H9 (cell line): ENCODE measurements around the gene CEBPG. TPM values are rescaled to one million over a fixed set of nuclear protein-coding genes. Genes with fewer than 3 reads are reported as not detected.

Source experiments
- DNase-seq: peaks from one replicate; pipeline ENCODE4 v3.0.0-alpha.2; 2017
- H2AFZ ChIP-seq: one replicate; pipeline ENCODE4 v1.6.1; 2013; ENCODE audit warnings: mild to moderate bottlenecking, low read length, control low read depth, moderate library complexity
- H2AK5ac ChIP-seq: 2 replicates; pipeline ENCODE4 v1.6.1; 2013; ENCODE audit warnings: low read length, control low read depth, mixed read lengths; ENCODE audit not compliant: insufficient read length
- H2BK120ac ChIP-seq: one replicate; pipeline ENCODE4 v1.6.1; 2013; ENCODE audit warnings: low read depth, mild to moderate bottlenecking, low read length, control low read depth, inconsistent platforms; ENCODE audit not compliant: poor library complexity, severe bottlenecking
- H2BK12ac ChIP-seq: 2 replicates; pipeline ENCODE4 v1.6.1; 2013; ENCODE audit warnings: low read length, control low read depth, mixed read lengths, low read depth; ENCODE audit not compliant: insufficient read length
- H2BK15ac ChIP-seq: 2 replicates; pipeline ENCODE4 v1.6.1; 2013; ENCODE audit warnings: low read depth, low read length, control low read depth
- H2BK20ac ChIP-seq: one replicate; pipeline ENCODE4 v1.6.1; 2013; ENCODE audit warnings: low read depth, mild to moderate bottlenecking, low read length, control low read depth, inconsistent platforms; ENCODE audit not compliant: poor library complexity, severe bottlenecking
- H2BK5ac ChIP-seq: 2 replicates; pipeline ENCODE4 v1.6.1; 2013; ENCODE audit warnings: low read length, control low read depth, mixed read lengths; ENCODE audit not compliant: insufficient read length
- H3K14ac ChIP-seq: 2 replicates; pipeline ENCODE4 v1.6.1; 2013; ENCODE audit warnings: low read length, control low read depth; ENCODE audit not compliant: insufficient read depth
- H3K18ac ChIP-seq: 2 replicates; pipeline ENCODE4 v1.6.1; 2013; ENCODE audit warnings: low read depth, mild to moderate bottlenecking, mixed read lengths, low read length, control low read depth; ENCODE audit not compliant: insufficient read length
- H3K23ac ChIP-seq: 2 replicates; pipeline ENCODE4 v1.6.1; 2013; ENCODE audit warnings: low read length, control low read depth, mixed read lengths, low read depth; ENCODE audit not compliant: insufficient read length
- H3K23me2 ChIP-seq: 2 replicates; pipeline ENCODE4 v1.6.1; 2013; ENCODE audit warnings: low read depth, mild to moderate bottlenecking, mixed read lengths, low read length, control low read depth; ENCODE audit not compliant: insufficient read length, poor library complexity, severe bottlenecking
- H3K27ac ChIP-seq: 2 replicates; pipeline ENCODE4 v1.5.1; 2013; ENCODE audit warnings: low read length, control low read depth, mixed read lengths, low read depth; ENCODE audit not compliant: insufficient read length
- H3K27me3 ChIP-seq: 2 replicates; pipeline ENCODE4 v1.6.1; 2013; ENCODE audit warnings: low read length, control low read depth, inconsistent platforms; ENCODE audit not compliant: insufficient read depth
- H3K4ac ChIP-seq: 2 replicates; pipeline ENCODE4 v1.6.1; 2013; ENCODE audit warnings: low read depth, mild to moderate bottlenecking, control low read depth, inconsistent platforms, low read length, moderate library complexity
- H3K4me1 ChIP-seq: 2 replicates; pipeline ENCODE4 v1.6.1; 2013; ENCODE audit warnings: low read length, control low read depth, inconsistent platforms; ENCODE audit not compliant: insufficient read depth
- H3K4me2 ChIP-seq: 2 replicates; pipeline ENCODE4 v1.6.1; 2013; ENCODE audit warnings: low read length, control low read depth, mixed read lengths; ENCODE audit not compliant: insufficient read length, insufficient read depth
- H3K56ac ChIP-seq: 2 replicates; pipeline ENCODE4 v1.6.1; 2013; ENCODE audit warnings: low read depth, mild to moderate bottlenecking, mixed read lengths, low read length, control low read depth; ENCODE audit not compliant: insufficient read length
- H3K79me1 ChIP-seq: 2 replicates; pipeline ENCODE4 v1.6.1; 2013; ENCODE audit warnings: low read depth, mild to moderate bottlenecking, moderate library complexity, low read length, control low read depth, inconsistent platforms; ENCODE audit not compliant: insufficient read depth, poor library complexity, severe bottlenecking
- H3K79me2 ChIP-seq: 2 replicates; pipeline ENCODE4 v1.6.1; 2013; ENCODE audit warnings: low read length, control low read depth, inconsistent platforms; ENCODE audit not compliant: insufficient read depth
- H3K9ac ChIP-seq: 2 replicates; pipeline ENCODE4 v1.6.1; 2013; ENCODE audit warnings: low read length, control low read depth, mixed read lengths; ENCODE audit not compliant: insufficient read length; ENCODE audit errors: extremely low read depth
- H3K9me3 ChIP-seq: one replicate; pipeline ENCODE4 v1.6.1; 2013; ENCODE audit warnings: low read depth, low read length, inconsistent platforms; ENCODE audit not compliant: control insufficient read depth
- H3T11ph ChIP-seq: one replicate; pipeline ENCODE4 v1.6.1; 2013; ENCODE audit warnings: mild to moderate bottlenecking, low read length, control low read depth, inconsistent platforms
- H4K20me1 ChIP-seq: one replicate; pipeline ENCODE4 v1.6.1; 2013; ENCODE audit not compliant: control insufficient read depth, insufficient read length, insufficient read depth
- H4K5ac ChIP-seq: 2 replicates; pipeline ENCODE4 v1.6.1; 2013; ENCODE audit warnings: low read depth, mild to moderate bottlenecking, mixed read lengths, low read length, control low read depth; ENCODE audit not compliant: insufficient read length
- H4K8ac ChIP-seq: replicated peaks from 2 replicates; pipeline ENCODE4 v1.6.1; 2013; ENCODE audit warnings: low read length, control low read depth, mixed read lengths, low read depth; ENCODE audit not compliant: insufficient read length
- H4K91ac ChIP-seq: 2 replicates; pipeline ENCODE4 v1.6.1; 2013; ENCODE audit warnings: low read depth, mild to moderate bottlenecking, moderate library complexity, mixed read lengths, low read length, control low read depth; ENCODE audit not compliant: insufficient read length
- H3K27ac Mint-ChIP-seq, 3 experiments: 2 replicates in 2 of 3; 3 replicates in 1 of 3; pipeline ENCODE4 v1.8.0; 2020 to 2021; ENCODE audit warnings: mixed read lengths in 3 of 3, mild to moderate bottlenecking in 1 of 3, moderate library complexity in 1 of 3
- H3K27me3 Mint-ChIP-seq: 2 replicates; pipeline ENCODE4 v1.8.0; 2021; ENCODE audit warnings: low read depth, mild to moderate bottlenecking, moderate library complexity, mixed read lengths
- H3K36me3 Mint-ChIP-seq, 3 experiments: 2 replicates in 2 of 3; 3 replicates in 1 of 3; pipeline ENCODE4 v1.8.0; 2020 to 2021; ENCODE audit warnings: low read depth in 3 of 3, mixed read lengths in 3 of 3; ENCODE audit not compliant: insufficient read depth in 1 of 3
- H3K4me1 Mint-ChIP-seq, 2 experiments: 2 replicates each; pipeline ENCODE4 v1.8.0; 2020; ENCODE audit warnings: mixed read lengths in 2 of 2
- H3K4me3 Mint-ChIP-seq, 2 experiments: 2 replicates in 1 of 2; 3 replicates in 1 of 2; pipeline ENCODE4 v1.8.0; 2020 to 2021; ENCODE audit warnings: mild to moderate bottlenecking in 2 of 2, mixed read lengths in 2 of 2, moderate library complexity in 1 of 2
- H3K9me3 Mint-ChIP-seq, 2 experiments: 2 replicates in 1 of 2; 3 replicates in 1 of 2; pipeline ENCODE4 v1.8.0; 2020; ENCODE audit warnings: mild to moderate bottlenecking in 2 of 2, mixed read lengths in 2 of 2, moderate library complexity in 1 of 2
- whole genome bisulfite sequencing: extraction: QIAGEN DNeasy Blood & Tissue Kit; methylation state at CpG from one replicate; pipeline ENCODE4 v1.1.7; 2013; ENCODE audit warnings: missing lambda C conversion rate, low lambda C conversion rate, mixed read lengths; ENCODE audit not compliant: insufficient read length; ENCODE audit errors: extremely low coverage; 5-methylcytosine and 5-hydroxymethylcytosine counted together
- total RNA-seq: library from RNA; stranded (reverse); gene quantifications from 2 replicates; pipeline ENCODE4 v1.2.1, GENCODE V29; 2021
- TF ChIP-seq, protein P1 (sequence below): fragments of 200-600 bp; sonication (generic); conservative IDR thresholded peaks from 3 replicates; pipeline ENCODE4 v1.8.0; 2021; ENCODE audit warnings: antibody characterized with exemption, mild to moderate bottlenecking

The CEBPG gene
- total RNA-seq, 1 experiment from 2014 or later, result 33.7 TPM

DNA sequence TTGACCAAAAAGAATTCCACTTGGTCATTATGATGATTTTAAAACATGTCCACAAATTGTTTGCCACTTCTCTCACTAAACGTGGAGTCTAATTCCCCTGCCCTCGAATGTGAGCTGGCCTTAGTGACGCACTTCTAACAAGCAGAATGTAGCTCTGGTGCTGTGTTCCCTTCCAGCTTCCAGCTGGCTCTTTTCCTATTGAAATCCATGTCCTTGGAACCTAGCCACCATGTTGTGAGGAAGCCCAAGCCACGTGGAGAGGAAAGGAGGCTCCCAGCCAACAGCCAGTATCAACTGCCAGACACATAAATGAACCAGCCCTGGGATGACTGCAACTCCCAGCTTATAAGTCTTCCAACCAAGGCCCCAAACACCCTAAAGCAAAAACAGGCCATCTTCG, 47.6 kb upstream of the CEBPG start:
- no peak overlapping the region for H3K4ac ChIP-seq
- H3K27ac Mint-ChIP-seq, result no peak overlapping the region
- no peak overlapping the region for H3K4me2 ChIP-seq
- H3K4me3 Mint-ChIP-seq, result no peak overlapping the region
- no peak overlapping the region for H3K56ac ChIP-seq
- no peak overlapping the region for H3K9ac ChIP-seq
- H3K36me3 Mint-ChIP-seq, result peaks cover 4 to 8% (median 4%) of the 10 kb centered on the region in 3 experiments; a peak in 6 of 7 replicates
- no peaks in the 10 kb centered on the region for H3K79me1 ChIP-seq
- H2BK15ac ChIP-seq, result no peak overlapping the region
- no peak overlapping the region for H2AK5ac ChIP-seq
- no peak overlapping the region for H4K8ac ChIP-seq
- H4K20me1 ChIP-seq, result no peaks in the 10 kb centered on the region
- no peaks in the 10 kb centered on the region for H3K79me2 ChIP-seq
- no peak overlapping the region for H2BK120ac ChIP-seq
- no peak overlapping the region for H4K5ac ChIP-seq
- no peaks in the 10 kb centered on the region for H3K23me2 ChIP-seq
- H3K27ac ChIP-seq, result no peak overlapping the region
- no peak overlapping the region for H2BK5ac ChIP-seq
- WGBS, result no CpG with 5 or more reads among the region's 5 CpGs
- H3K9me3 Mint-ChIP-seq, result peaks cover 16 to 25% of the 10 kb centered on the region in 2 experiments; a peak in 4 of 5 replicates
- H3T11ph ChIP-seq, result no peak overlapping the region
- H3K18ac ChIP-seq, result no peak overlapping the region
- H4K91ac ChIP-seq, result no peak overlapping the region
- TF ChIP-seq, protein P1, sequence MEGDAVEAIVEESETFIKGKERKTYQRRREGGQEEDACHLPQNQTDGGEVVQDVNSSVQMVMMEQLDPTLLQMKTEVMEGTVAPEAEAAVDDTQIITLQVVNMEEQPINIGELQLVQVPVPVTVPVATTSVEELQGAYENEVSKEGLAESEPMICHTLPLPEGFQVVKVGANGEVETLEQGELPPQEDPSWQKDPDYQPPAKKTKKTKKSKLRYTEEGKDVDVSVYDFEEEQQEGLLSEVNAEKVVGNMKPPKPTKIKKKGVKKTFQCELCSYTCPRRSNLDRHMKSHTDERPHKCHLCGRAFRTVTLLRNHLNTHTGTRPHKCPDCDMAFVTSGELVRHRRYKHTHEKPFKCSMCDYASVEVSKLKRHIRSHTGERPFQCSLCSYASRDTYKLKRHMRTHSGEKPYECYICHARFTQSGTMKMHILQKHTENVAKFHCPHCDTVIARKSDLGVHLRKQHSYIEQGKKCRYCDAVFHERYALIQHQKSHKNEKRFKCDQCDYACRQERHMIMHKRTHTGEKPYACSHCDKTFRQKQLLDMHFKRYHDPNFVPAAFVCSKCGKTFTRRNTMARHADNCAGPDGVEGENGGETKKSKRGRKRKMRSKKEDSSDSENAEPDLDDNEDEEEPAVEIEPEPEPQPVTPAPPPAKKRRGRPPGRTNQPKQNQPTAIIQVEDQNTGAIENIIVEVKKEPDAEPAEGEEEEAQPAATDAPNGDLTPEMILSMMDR, result no peak
- H3K4me1 Mint-ChIP-seq, result peaks cover 2 to 3% of the 10 kb centered on the region in 2 experiments; a peak in 3 of 4 replicates
- H2AFZ ChIP-seq, result no peak overlapping the region
- no peaks in the 10 kb centered on the region for H3K27me3 ChIP-seq
- H3K4me1 ChIP-seq, result no peaks in the 10 kb centered on the region
- no peak overlapping the region for H2BK20ac ChIP-seq
- no peak overlapping the region for H3K14ac ChIP-seq
- DNase-seq, result no peak
- peaks cover 2% of the 10 kb centered on the region; the same call in 1 of the 2 replicates for H3K27me3 Mint-ChIP-seq
- H3K9me3 ChIP-seq, result no peaks in the 10 kb centered on the region
- H3K23ac ChIP-seq, result no peak overlapping the region
- no peak overlapping the region for H2BK12ac ChIP-seq
